GM10266 (cell line): ENCODE data around the gene RAC2.
"Not testable (repeated sequence)": the region's sequence is repeated elsewhere in the genome, so short reads cannot be mapped to it uniquely, and the experiment has no call there.

Experiments used
- DNase-seq: peaks from one replicate; pipeline ENCODE4 v3.0.0; 2012; ENCODE audit errors: extremely low spot score
- CTCF ChIP-seq: IDR thresholded peaks from 2 replicates; pipeline ENCODE4 v1.5.1; 2012; ENCODE audit warnings: mild to moderate bottlenecking, low read depth; ENCODE audit not compliant: control insufficient read depth, insufficient read depth; ENCODE audit errors: missing control alignments

Gene RAC2

GRCh38 chr22:37253126-37253660 is 9.1 kb upstream of the RAC2 start:
- DNase-seq: no peak
- no peak for TF ChIP-seq CTCF

- DNase-seq: not testable (repeated sequence)
Observed at GRCh38 chr22:37251836-37252235, 7.8 kb upstream of the RAC2 start.

GRCh38 chr22:37249986-37250385 is 5.9 kb upstream of the RAC2 start:
- TF ChIP-seq CTCF: no peak
- DNase-seq: no peak

GRCh38 chr22:37248251-37248650 is 4.2 kb upstream of the RAC2 start:
- no peak for TF ChIP-seq CTCF
- no peak for DNase-seq

GRCh38 chr22:37245740-37246139 is 1.7 kb upstream of the RAC2 start:
- DNase-seq: no peak
- no peak for TF ChIP-seq CTCF

GRCh38 chr22:37244922-37245722 is 1.1 kb upstream of the RAC2 start:
- no peak for TF ChIP-seq CTCF
- DNase-seq: no peak

- TF ChIP-seq CTCF: no peak
- DNase-seq: no peak
Observed at GRCh38 chr22:37243402-37244113, 511 bp downstream of the RAC2 start.
